Measurements from ENCODE around the gene WDR31. TPM values are rescaled to one million over a fixed set of nuclear protein-coding genes. Genes with fewer than 3 reads are reported as not detected.

WDR31 gene
- total RNA-seq, 6 experiments from 2014 or later: 0.81 to 3.5 (median 1.7) TPM

DNA sequence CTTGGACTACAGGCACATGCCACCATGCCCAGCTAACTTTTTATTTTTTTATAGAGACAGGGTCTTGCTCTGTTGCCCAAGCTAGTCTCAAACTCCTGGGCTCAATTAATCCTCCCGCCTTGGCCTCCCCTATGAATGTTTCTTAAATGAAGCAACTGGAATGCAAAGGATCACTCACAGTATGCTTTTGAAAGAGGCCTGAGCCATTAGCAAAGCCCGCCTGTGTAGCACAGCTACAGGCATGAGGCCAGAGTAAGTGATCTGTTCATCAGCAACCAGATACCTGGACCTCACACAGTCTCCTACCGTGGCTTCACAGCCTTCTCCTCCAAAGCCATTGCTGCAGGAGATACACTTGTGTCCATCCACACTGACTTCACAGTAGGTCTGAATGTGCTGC lies 20.0 kb downstream of the WDR31 start:
- no peaks in the 10 kb centered on the region for H3K36me3 ChIP-seq
- H3K27ac ChIP-seq: no peak overlapping the region
- H3K9me3 ChIP-seq: no peaks in the 10 kb centered on the region
- DNase-seq (no peak), ATAC-seq (no peak)
- no peak for TF ChIP-seq POLR2A (IDR thresholded peaks at IDR 0.05)
- TF ChIP-seq, protein P1, sequence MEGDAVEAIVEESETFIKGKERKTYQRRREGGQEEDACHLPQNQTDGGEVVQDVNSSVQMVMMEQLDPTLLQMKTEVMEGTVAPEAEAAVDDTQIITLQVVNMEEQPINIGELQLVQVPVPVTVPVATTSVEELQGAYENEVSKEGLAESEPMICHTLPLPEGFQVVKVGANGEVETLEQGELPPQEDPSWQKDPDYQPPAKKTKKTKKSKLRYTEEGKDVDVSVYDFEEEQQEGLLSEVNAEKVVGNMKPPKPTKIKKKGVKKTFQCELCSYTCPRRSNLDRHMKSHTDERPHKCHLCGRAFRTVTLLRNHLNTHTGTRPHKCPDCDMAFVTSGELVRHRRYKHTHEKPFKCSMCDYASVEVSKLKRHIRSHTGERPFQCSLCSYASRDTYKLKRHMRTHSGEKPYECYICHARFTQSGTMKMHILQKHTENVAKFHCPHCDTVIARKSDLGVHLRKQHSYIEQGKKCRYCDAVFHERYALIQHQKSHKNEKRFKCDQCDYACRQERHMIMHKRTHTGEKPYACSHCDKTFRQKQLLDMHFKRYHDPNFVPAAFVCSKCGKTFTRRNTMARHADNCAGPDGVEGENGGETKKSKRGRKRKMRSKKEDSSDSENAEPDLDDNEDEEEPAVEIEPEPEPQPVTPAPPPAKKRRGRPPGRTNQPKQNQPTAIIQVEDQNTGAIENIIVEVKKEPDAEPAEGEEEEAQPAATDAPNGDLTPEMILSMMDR (IDR thresholded peaks at IDR 0.05): no peak
- intact Hi-C loops (cut with DNase I): no loop called here
- H3K4me3 ChIP-seq: no peak overlapping the region
- WGBS (ENCODE audit: insufficient coverage, low coverage, low lambda C conversion rate, missing lambda C conversion rate): 86% methylated on average over 1 of the region's 3 CpGs
- no peaks in the 10 kb centered on the region for H3K4me1 ChIP-seq
- no peaks in the 10 kb centered on the region for H3K27me3 ChIP-seq

DNA sequence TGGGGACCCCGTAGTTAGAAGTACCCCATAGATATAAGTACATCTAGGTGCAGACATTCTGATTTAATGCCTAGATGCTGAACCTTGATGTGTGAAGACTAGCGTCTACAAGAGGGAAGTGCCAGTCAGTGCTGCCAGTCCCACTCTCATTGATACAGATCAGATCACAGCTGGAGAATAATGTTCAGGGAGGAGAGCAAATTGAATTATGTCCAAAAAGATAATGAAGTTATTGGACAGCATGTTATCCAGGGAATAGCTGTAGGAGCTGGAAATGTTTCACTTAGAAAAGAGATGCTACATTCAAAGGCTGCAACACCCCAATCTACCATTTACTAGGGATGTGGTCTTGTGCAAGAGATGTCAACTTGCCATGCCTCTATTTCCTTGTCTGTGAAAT lies 21.0 kb downstream of the WDR31 start:
- TF ChIP-seq, protein P1 (IDR thresholded peaks at IDR 0.05): no peak
- no peak for TF ChIP-seq POLR2A (IDR thresholded peaks at IDR 0.05)
- H3K27ac ChIP-seq: no peak overlapping the region
- no peaks in the 10 kb centered on the region for H3K27me3 ChIP-seq
- H3K4me1 ChIP-seq: no peaks in the 10 kb centered on the region
- no peaks in the 10 kb centered on the region for H3K36me3 ChIP-seq
- no peak overlapping the region for H3K4me3 ChIP-seq
- 85% methylated on average over 2 of the region's 2 CpGs for WGBS (ENCODE audit: insufficient coverage, low coverage, low lambda C conversion rate, missing lambda C conversion rate)
- H3K9me3 ChIP-seq: no peaks in the 10 kb centered on the region
- no peak for DNase-seq
- intact Hi-C loops (cut with DNase I): no loop called here
- ATAC-seq: no peak

DNA sequence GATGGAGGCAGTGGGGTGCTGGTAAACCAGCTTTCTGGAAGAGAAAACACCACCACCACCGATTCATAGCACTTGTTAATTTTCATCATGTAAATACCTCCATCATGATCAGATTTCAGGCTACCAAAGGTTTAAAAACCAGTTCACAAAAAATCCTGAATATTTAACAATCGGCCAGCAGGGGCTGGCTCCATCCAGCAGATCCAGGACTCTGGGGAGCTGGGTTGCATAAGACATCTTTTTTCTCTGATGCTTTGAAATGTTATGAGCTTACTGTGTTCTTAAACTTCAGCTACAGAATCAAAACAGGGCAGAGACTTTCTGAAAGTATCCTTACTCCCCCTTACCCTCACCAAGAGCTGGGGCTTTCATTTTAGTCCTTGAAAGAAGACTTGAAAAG lies 22.3 kb downstream of the WDR31 start:
- Histone ChIP-seq H3K36me3 (no peaks in the 10 kb centered on the region), H3K4me1 (no peaks in the 10 kb centered on the region), H3K27ac (no peak overlapping the region), H3K4me3 (no peak overlapping the region), H3K9me3 (no peaks in the 10 kb centered on the region), H3K27me3 (no peaks in the 10 kb centered on the region)
- WGBS (ENCODE audit: insufficient coverage, low coverage, low lambda C conversion rate, missing lambda C conversion rate): 27% methylated on average over 2 of the region's 2 CpGs
- intact Hi-C loops (cut with DNase I): no loop called here
- TF ChIP-seq POLR2A (IDR thresholded peaks at IDR 0.05): no peak
- TF ChIP-seq, protein P1 (IDR thresholded peaks at IDR 0.05): peak in 2 of 4 donors; percentile 19 to 21
- no peak for ATAC-seq
- DNase-seq: no peak

DNA sequence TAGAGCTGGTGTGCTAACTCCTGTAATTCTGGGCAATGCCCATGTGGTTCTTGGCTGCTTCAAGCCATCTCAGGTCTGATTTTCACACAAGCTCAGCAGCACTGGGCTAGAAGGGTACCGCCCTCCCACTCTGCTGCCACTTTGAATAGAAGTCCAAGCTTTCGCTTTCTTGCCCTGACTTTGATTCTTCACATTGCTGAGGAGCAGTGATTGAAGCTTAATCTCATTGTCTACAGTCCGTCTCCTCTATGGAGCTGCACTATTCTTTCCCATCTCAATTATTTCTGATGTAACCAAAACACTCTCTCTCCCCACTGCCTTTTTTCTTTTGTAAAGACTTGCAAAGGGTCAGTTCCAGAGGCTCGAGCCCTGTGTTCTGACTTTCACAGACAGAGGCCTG lies 24.0 kb downstream of the WDR31 start:
- no peak overlapping the region for H3K4me3 ChIP-seq
- ATAC-seq (no peak), DNase-seq (no peak)
- no peaks in the 10 kb centered on the region for H3K4me1 ChIP-seq
- TF ChIP-seq POLR2A (IDR thresholded peaks at IDR 0.05): no peak
- TF ChIP-seq, protein P1 (IDR thresholded peaks at IDR 0.05): no peak
- H3K36me3 ChIP-seq: no peaks in the 10 kb centered on the region
- intact Hi-C loops (cut with DNase I): no loop called here
- WGBS (ENCODE audit: insufficient coverage, low coverage, low lambda C conversion rate, missing lambda C conversion rate): 81% methylated on average over 4 of the region's 4 CpGs
- no peak overlapping the region for H3K27ac ChIP-seq
- no peaks in the 10 kb centered on the region for H3K9me3 ChIP-seq
- no peaks in the 10 kb centered on the region for H3K27me3 ChIP-seq

DNA sequence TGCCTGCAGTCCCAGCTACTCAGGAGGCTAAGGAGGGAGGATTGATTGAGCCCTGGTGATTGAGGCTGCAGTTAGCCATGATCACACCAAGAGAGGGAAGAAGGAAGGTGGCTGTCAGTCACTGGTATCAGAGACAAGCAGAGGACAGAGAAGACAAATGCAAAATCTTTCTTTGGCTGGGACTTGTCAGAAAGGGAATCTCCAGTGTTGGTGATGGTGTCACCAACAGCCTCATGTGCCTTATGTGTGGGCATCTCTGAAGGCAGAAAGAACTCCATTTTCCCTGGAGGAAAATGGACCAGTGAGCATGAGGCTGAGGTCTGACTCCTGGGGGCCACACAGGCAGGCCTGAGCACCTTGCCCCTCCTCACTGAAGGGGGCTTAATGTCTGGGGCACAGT lies 24.8 kb downstream of the WDR31 start:
- Histone ChIP-seq H3K27ac (no peak overlapping the region), H3K27me3 (no peaks in the 10 kb centered on the region), H3K9me3 (no peaks in the 10 kb centered on the region), H3K4me1 (no peaks in the 10 kb centered on the region), H3K36me3 (no peaks in the 10 kb centered on the region), H3K4me3 (no peak overlapping the region)
- TF ChIP-seq, protein P1 (IDR thresholded peaks at IDR 0.05): no peak
- TF ChIP-seq POLR2A (IDR thresholded peaks at IDR 0.05): no peak
- ATAC-seq (no peak), DNase-seq (no peak)
- intact Hi-C loops (cut with DNase I): no loop called here
